Naive B cell (primary cell): Measurements from ENCODE around the gene PPP1R3D. TPM values are rescaled to one million over a fixed set of nuclear protein-coding genes. Genes with fewer than 3 reads are reported as not detected.

Source experiments
- ATAC-seq, 2 donors: fragments of 150-1000 bp; cut with Tn5 transposase; 2 replicates each; pipeline ENCODE4 v1.10.0; 2021; ENCODE audit warnings: low read depth in 2 of 2, mild to moderate bottlenecking in 2 of 2, moderate library complexity in 2 of 2
- DNase-seq: peaks from one replicate; pipeline ENCODE4 v3.0.0; 2022
- H3K27ac Mint-ChIP-seq, 6 donors: one replicate each; pipeline ENCODE4 v1.8.0; 2020 to 2022; ENCODE audit warnings: mild to moderate bottlenecking in 6 of 6, mixed read lengths in 6 of 6, moderate library complexity in 5 of 6, inconsistent platforms in 2 of 6
- H3K27me3 Mint-ChIP-seq, 3 donors: one replicate each; pipeline ENCODE4 v1.8.0; 2021 to 2022; ENCODE audit warnings: mixed read lengths in 3 of 3, mild to moderate bottlenecking in 1 of 3
- H3K36me3 Mint-ChIP-seq, 2 donors: one replicate each; pipeline ENCODE4 v1.8.0; 2020 to 2022; ENCODE audit warnings: mixed read lengths in 2 of 2, inconsistent platforms in 1 of 2, mild to moderate bottlenecking in 1 of 2
- H3K4me1 Mint-ChIP-seq, 3 donors: one replicate each; pipeline ENCODE4 v1.8.0; 2020 to 2022; ENCODE audit warnings: mixed read lengths in 3 of 3, inconsistent platforms in 1 of 3, mild to moderate bottlenecking in 1 of 3, moderate library complexity in 1 of 3
- H3K4me3 Mint-ChIP-seq, 8 donors: one replicate each; pipeline ENCODE4 v1.8.0; 2020 to 2022; ENCODE audit warnings: mild to moderate bottlenecking in 8 of 8, mixed read lengths in 8 of 8, moderate library complexity in 8 of 8, inconsistent platforms in 2 of 8
- H3K9me3 Mint-ChIP-seq, 7 donors: one replicate each; pipeline ENCODE4 v1.8.0; 2020 to 2022; ENCODE audit warnings: mixed read lengths in 7 of 7, mild to moderate bottlenecking in 5 of 7, inconsistent platforms in 2 of 7, moderate library complexity in 1 of 7
- polyA plus RNA-seq, 6 donors: library from polyadenylated mRNA; unstranded; fragments of 300-500 nt; fragmentation: Illumina TruSeq; gene quantifications; one replicate each; pipeline ENCODE4 v1.2.3, GENCODE V29; 2021; ENCODE audit warnings: low read depth in 6 of 6

The PPP1R3D gene
- 1 to 10 TPM in 4 of 6 donors, under 1 TPM in 1, not detected in 1; 0.84 to 2.4 (median 2.3) TPM for polyA plus RNA-seq

DNA sequence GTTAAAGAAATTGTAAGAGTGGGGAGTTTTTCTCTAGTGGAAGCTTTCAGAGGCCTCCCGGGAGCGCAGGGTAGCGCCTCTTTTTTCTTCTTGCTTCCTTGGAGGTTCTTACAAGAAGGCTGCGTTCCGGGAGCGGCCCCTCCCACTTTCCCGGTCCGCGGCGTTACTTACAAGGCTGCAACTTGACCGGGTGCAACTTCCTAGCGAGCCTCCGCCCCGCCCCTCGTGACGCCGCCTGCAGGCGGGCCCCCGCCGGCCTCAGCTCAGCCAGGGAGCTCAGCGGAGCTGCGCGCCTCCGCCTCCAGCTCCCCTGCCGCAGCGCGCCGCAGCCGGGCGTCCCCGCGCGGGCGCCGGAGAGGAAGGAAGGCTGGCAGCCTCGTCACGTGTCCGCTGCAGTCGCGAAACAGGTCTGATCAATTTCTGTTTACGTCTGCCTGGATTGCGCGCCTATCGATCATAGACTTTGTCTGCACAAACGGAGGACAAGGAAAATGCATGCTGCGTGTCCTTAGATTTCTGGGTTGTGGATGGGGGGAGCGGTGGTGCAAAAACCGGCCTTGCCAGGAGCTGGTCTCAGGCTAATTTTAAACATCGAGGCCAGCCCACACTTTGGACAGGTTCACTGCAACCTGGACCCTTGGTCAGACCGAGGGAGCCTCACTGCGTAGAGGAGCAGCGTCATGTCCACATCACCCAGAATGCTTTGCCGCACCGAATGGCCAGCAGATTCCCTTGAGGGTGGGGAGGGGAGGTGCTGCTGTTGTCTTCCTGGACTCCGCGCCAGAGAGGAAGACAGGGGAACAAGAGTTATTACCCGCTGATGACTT lies at the start of gene PPP1R3D, which contains the start of gene FAM217B:
Gene PPP1R3D, minus strand, starts transcription at position 177 of the 827 bp plus-strand sequence. CDS start 374 bp downstream, outside the sequence.
Gene FAM217B, plus strand, starts transcription at position 261 of the 827 bp plus-strand sequence. CDS start 3,555 bp downstream, outside the sequence.
- Mint-ChIP-seq H3K4me3 (peak within 1 kb of the TSS; percentile 93 to 99 (median 97)), H3K27ac (peak within 1 kb of the TSS; percentile 85 to 98 (median 96)), H3K36me3 (peaks cover 9 to 10% of the 10 kb centered on the region in 2 donors), H3K9me3 (no peaks in the 10 kb centered on the region), H3K27me3 (no peaks in the 10 kb centered on the region), H3K4me1 (peaks cover 15 to 37% (median 27%) of the 10 kb centered on the region in 3 donors)
- ATAC-seq (peak; percentile 97 to 98), DNase-seq (peak; percentile 85)

DNA sequence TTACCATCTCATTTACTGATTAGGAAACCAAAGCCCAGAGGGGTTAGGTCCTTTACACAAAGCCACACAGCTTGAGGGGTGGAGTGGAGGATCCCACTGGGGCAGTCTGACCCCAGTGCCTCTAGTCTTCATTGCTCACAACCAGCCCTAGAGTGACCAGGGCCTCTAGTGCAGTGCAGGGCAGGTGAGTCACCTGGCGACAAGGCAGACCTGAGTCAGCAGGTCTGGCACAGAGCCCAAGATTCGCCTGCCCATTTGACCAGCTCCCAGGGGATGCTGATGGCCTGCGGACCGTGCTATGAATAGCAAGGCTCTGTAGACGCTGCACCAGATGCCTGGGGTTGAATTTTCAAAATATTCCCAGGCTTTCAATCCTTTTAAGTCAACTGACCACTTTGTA lies 48.0 kb upstream of the PPP1R3D start:
- DNase-seq, result no peak

DNA sequence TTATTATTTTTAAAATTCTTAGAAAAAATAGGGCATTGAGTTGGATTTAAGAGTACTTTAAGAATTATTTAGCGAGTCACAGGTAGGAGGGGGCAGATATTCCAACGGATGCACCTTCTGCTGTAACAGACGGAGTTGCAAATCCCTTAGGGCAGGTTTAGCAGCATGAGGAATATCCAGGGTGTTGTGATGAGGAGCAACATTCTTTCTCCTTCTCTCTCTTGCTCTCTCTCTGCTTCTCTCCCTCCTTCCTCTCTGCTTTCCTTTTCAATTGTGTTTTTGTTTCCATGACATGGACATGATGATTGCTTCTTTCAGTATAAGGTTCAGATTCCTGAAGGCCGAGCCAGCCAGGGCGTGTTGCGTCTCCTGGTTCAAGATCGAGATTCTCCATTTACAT lies 47.0 kb upstream of the PPP1R3D start:
- H3K36me3 Mint-ChIP-seq, result peaks cover 0 to 7% of the 10 kb centered on the region in 2 donors
- DNase-seq, result no peak
- H3K4me3 Mint-ChIP-seq, result no peak overlapping the region
- H3K4me1 Mint-ChIP-seq, result peaks cover 6 to 16% (median 10%) of the 10 kb centered on the region in 3 donors
- no peak for ATAC-seq
- H3K9me3 Mint-ChIP-seq, result peaks cover 0 to 3% (median 0%) of the 10 kb centered on the region in 7 donors
- H3K27ac Mint-ChIP-seq, result peak overlapping the region in 1 of 6 donors; percentile 46
- no peaks in the 10 kb centered on the region for H3K27me3 Mint-ChIP-seq

More for the DNA sequence above, 48.0 kb upstream of the PPP1R3D start:
- ATAC-seq, result no peak
- H3K27ac Mint-ChIP-seq, result no peak overlapping the region
- H3K4me3 Mint-ChIP-seq, result no peak overlapping the region
- no peaks in the 10 kb centered on the region for H3K27me3 Mint-ChIP-seq
- H3K4me1 Mint-ChIP-seq, result peaks cover 6 to 16% (median 10%) of the 10 kb centered on the region in 3 donors
- H3K36me3 Mint-ChIP-seq, result peaks cover 0 to 9% of the 10 kb centered on the region in 2 donors
- H3K9me3 Mint-ChIP-seq, result peaks cover 0 to 2% (median 0%) of the 10 kb centered on the region in 7 donors

DNA sequence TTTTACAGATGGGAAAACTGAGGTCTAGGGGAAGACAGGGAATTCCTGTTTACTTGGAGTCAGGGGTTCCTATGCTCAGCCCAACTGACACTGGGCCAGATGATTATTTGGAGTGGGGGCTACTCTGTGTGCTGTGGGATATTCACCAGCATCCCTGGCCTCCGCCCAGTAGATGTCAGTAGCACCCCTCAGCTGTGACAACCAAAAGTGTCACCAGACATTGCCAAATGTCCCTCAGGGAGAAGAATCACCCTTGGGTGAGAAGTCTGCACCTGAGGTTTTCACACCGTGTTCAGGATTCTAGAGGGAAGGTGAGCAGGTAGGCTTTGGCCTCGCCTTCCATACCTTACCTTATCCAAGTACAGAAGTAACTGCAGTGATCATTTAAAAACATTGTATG lies 45.8 kb upstream of the PPP1R3D start:
- Mint-ChIP-seq H3K27ac (no peak overlapping the region), H3K27me3 (no peaks in the 10 kb centered on the region), H3K36me3 (peaks cover 0 to 7% of the 10 kb centered on the region in 2 donors), H3K9me3 (peaks cover 0 to 11% (median 0%) of the 10 kb centered on the region in 7 donors), H3K4me3 (no peak overlapping the region), H3K4me1 (peaks cover 6 to 16% (median 10%) of the 10 kb centered on the region in 3 donors)
- ATAC-seq (no peak), DNase-seq (no peak)

- H3K36me3 Mint-ChIP-seq, result peaks cover 0 to 7% of the 10 kb centered on the region in 2 donors
- peak overlapping the region in 1 of 8 donors; percentile 41 for H3K4me3 Mint-ChIP-seq
- ATAC-seq, result no peak
- no peak for DNase-seq
- H3K4me1 Mint-ChIP-seq, result peaks cover 6 to 16% (median 10%) of the 10 kb centered on the region in 3 donors
- H3K27me3 Mint-ChIP-seq, result no peaks in the 10 kb centered on the region
- H3K9me3 Mint-ChIP-seq, result peaks cover 0 to 11% (median 0%) of the 10 kb centered on the region in 7 donors
- peak overlapping the region in 2 of 6 donors; percentile 18 to 48 for H3K27ac Mint-ChIP-seq
These were observed 45.1 kb upstream of the PPP1R3D start for GRCh38 chr20:59985164-59985563.

GRCh38 chr20:59984541-59984940 lies 44.4 kb upstream of the PPP1R3D start:
- peak overlapping the region in 1 of 8 donors; percentile 61 for H3K4me3 Mint-ChIP-seq
- H3K4me1 Mint-ChIP-seq, result peaks cover 6 to 16% (median 10%) of the 10 kb centered on the region in 3 donors
- peak overlapping the region; percentile 8 to 62 (median 18) for H3K27ac Mint-ChIP-seq
- H3K27me3 Mint-ChIP-seq, result no peaks in the 10 kb centered on the region
- H3K9me3 Mint-ChIP-seq, result peaks cover 0 to 11% (median 0%) of the 10 kb centered on the region in 7 donors
- DNase-seq (peak; percentile 2), ATAC-seq (peak in 1 of 2 donors; percentile 32)
- peaks cover 0 to 1% of the 10 kb centered on the region in 2 donors for H3K36me3 Mint-ChIP-seq

DNA sequence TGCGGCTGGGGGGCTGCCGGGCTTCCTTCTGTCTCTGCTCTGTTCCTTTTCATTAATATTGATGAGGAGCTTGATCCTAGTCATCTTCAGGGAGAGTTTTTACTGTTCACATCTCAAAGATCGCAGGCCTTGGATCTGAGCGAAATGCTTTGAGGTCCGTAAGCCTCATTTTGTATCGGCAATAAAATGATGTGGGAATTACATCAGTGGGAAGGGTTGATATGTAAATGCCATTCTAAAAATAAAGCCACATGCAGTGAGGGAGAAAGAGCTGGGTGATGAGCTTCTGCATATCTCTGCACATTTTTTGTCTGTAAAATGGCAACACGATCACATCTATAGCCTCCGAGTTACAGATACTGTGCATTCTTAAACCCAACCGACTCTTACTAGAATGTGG lies 43.0 kb upstream of the PPP1R3D start:
- Mint-ChIP-seq H3K4me3 (no peak overlapping the region), H3K36me3 (no peaks in the 10 kb centered on the region), H3K27ac (peak overlapping the region in 1 of 6 donors; percentile 2), H3K9me3 (peaks cover 0 to 11% (median 0%) of the 10 kb centered on the region in 7 donors), H3K27me3 (no peaks in the 10 kb centered on the region), H3K4me1 (peaks cover 6 to 16% (median 10%) of the 10 kb centered on the region in 3 donors)
- DNase-seq (no peak), ATAC-seq (no peak)

- H3K27ac Mint-ChIP-seq, result no peak overlapping the region
- H3K36me3 Mint-ChIP-seq, result no peaks in the 10 kb centered on the region
- H3K4me1 Mint-ChIP-seq, result no peaks in the 10 kb centered on the region
- DNase-seq, result no peak
- H3K4me3 Mint-ChIP-seq, result no peak overlapping the region
- H3K9me3 Mint-ChIP-seq, result peaks cover 0 to 7% (median 0%) of the 10 kb centered on the region in 7 donors
- no peak for ATAC-seq
- peaks cover 0 to 3% (median 0%) of the 10 kb centered on the region in 3 donors for H3K27me3 Mint-ChIP-seq
These were observed 37.0 kb upstream of the PPP1R3D start for GRCh38 chr20:59977086-59977485.

- no peaks in the 10 kb centered on the region for H3K4me1 Mint-ChIP-seq
- H3K27me3 Mint-ChIP-seq, result peaks cover 0 to 3% (median 0%) of the 10 kb centered on the region in 3 donors
- H3K36me3 Mint-ChIP-seq, result no peaks in the 10 kb centered on the region
- ATAC-seq, result no peak
- peaks cover 0 to 3% (median 0%) of the 10 kb centered on the region in 7 donors for H3K9me3 Mint-ChIP-seq
- H3K27ac Mint-ChIP-seq, result no peak overlapping the region
- no peak for DNase-seq
- H3K4me3 Mint-ChIP-seq, result no peak overlapping the region
These were observed 36.2 kb upstream of the PPP1R3D start for GRCh38 chr20:59976156-59976782.

DNA sequence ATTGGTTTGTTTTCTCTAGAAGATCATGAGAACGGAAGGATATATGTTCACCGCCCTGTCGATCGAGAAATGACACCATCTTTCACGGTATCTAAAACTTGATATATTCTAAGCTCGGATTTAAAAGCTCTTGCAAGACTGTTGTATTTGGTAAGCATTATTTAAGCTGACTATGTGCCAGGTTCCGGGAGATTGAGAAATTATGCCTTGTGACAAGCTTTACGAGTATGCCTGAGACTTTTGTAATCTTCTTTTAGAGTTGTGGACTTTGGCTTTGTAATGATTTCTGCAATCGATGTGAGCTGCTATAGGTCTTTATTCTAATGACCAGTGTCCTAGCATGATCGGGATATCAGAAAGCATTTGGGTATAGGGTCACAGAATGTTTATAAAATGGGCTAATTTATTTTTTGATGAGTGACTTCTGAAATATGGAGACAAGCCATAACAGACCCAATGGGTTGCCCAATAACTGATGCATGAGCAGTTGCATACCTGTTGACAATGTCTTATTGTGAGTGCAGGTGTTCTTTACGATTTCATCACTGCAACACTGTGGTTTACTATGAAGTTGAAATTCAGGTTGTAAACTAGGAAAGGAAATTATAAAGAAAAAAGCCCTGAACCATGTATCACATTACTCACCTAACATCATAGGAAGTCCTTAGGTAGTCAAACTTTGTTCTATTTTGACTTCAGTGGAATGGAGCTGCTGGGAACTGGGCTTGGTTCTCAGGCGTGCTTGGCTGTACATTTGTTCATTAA lies 32.1 kb upstream of the PPP1R3D start:
- Mint-ChIP-seq H3K4me3 (no peak overlapping the region), H3K27ac (peak overlapping the region in 1 of 6 donors; percentile 24), H3K4me1 (no peaks in the 10 kb centered on the region), H3K27me3 (peaks cover 0 to 3% (median 0%) of the 10 kb centered on the region in 3 donors), H3K36me3 (no peaks in the 10 kb centered on the region), H3K9me3 (no peaks in the 10 kb centered on the region)
- no peak for DNase-seq
- ATAC-seq, result no peak

DNA sequence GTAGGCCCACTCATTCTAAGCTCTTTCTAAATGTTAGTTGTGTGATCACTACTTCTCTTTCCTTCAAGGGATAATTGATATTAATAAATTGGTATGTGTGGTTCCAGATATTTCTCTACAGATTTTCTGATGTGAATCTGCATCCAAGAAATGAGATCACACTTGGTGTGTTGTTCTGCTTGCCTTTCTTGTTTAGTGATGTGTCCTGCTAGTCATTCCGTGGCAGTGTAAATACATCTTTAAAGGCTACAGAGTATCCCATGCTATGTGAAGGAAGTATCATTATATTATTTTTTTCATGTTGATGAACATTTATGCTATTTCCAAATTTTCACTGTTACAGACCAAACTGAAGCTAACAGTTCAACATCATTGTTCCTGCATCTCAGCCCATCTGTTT lies 31.3 kb upstream of the PPP1R3D start:
- no peak overlapping the region for H3K27ac Mint-ChIP-seq
- no peak overlapping the region for H3K4me3 Mint-ChIP-seq
- ATAC-seq (no peak), DNase-seq (no peak)
- peaks cover 0 to 3% (median 0%) of the 10 kb centered on the region in 3 donors for H3K27me3 Mint-ChIP-seq
- no peaks in the 10 kb centered on the region for H3K36me3 Mint-ChIP-seq
- H3K9me3 Mint-ChIP-seq, result no peaks in the 10 kb centered on the region
- no peaks in the 10 kb centered on the region for H3K4me1 Mint-ChIP-seq

GRCh38 chr20:59966428-59966827 lies 26.3 kb upstream of the PPP1R3D start:
- ATAC-seq (no peak), DNase-seq (no peak)
- H3K36me3 Mint-ChIP-seq, result peaks cover 0 to 5% of the 10 kb centered on the region in 2 donors
- H3K9me3 Mint-ChIP-seq, result no peaks in the 10 kb centered on the region
- H3K4me3 Mint-ChIP-seq, result no peak overlapping the region
- no peaks in the 10 kb centered on the region for H3K27me3 Mint-ChIP-seq
- no peak overlapping the region for H3K27ac Mint-ChIP-seq
- H3K4me1 Mint-ChIP-seq, result no peaks in the 10 kb centered on the region

DNA sequence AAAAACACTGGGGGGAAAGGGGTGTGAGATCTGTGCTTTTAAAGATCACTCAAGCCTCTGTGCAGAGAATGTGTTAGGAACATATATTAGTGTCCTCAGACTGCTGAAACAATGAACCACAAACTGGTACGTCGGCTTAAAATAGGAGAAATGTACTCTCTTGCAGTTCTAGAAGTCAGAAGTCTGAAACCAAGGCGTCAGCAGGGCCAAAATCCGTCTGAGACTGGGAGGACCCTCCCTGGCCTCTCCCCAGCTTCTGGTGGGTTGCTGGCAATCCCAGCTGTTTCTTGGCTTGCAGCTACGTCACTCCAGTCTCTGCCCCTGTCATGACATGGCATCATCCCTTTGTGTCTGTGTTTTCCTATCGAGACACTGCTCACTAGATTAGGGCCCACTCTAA lies 22.1 kb upstream of the PPP1R3D start:
- no peaks in the 10 kb centered on the region for H3K4me1 Mint-ChIP-seq
- H3K27ac Mint-ChIP-seq, result no peak overlapping the region
- DNase-seq, result no peak
- H3K36me3 Mint-ChIP-seq, result peaks cover 0 to 12% of the 10 kb centered on the region in 2 donors
- ATAC-seq, result no peak
- no peaks in the 10 kb centered on the region for H3K9me3 Mint-ChIP-seq
- H3K27me3 Mint-ChIP-seq, result no peaks in the 10 kb centered on the region
- no peak overlapping the region for H3K4me3 Mint-ChIP-seq
